H1 (cell line): Measurements from ENCODE around the gene EED. TPM values are rescaled to one million over a fixed set of nuclear protein-coding genes. Genes with fewer than 3 reads are reported as not detected.

Experiments
- CTCF ChIA-PET: fragments of 300-600 bp; sonication (Branson Sonifier 250); formaldehyde crosslinking; loops from one replicate; lab custom pipeline; 2021; ENCODE audit not compliant: partially characterized antibody; lab: Charles Lee
- POLR2A ChIA-PET: fragments of 300-600 bp; sonication (Branson Sonifier 250); formaldehyde crosslinking; loops from one replicate; lab custom pipeline; 2021; ENCODE audit warnings: inconsistent platforms; ENCODE audit not compliant: partially characterized antibody; lab: Charles Lee
- DNase-seq, 2 experiments: peaks; one replicate each; pipeline versions ENCODE4 v3.0.0 to v3.0.0-alpha.2; 2010 to 2022; ENCODE audit warnings: low spot score in 2 of 2, low read depth in 1 of 2, mixed read lengths in 1 of 2
- FAIRE-seq: peaks from 2 replicates; lab custom pipeline; 2011; peaks lifted over from hg19 to GRCh38; lab: Jason Lieb, UNC
- H2AFZ ChIP-seq: 2 replicates; pipeline ENCODE4 v1.8.1; 2012; ENCODE audit warnings: low read length, inconsistent platforms
- H2AK5ac ChIP-seq: 2 replicates; pipeline ENCODE4 v1.6.1; 2013; ENCODE audit warnings: low read depth, low read length
- H2BK120ac ChIP-seq: replicated peaks from 2 replicates; pipeline ENCODE3; 2013; ENCODE audit warnings: low read depth, low read length, inconsistent platforms
- H2BK12ac ChIP-seq: 2 replicates; pipeline ENCODE4 v1.6.1; 2013; ENCODE audit warnings: low read depth, low read length
- H2BK15ac ChIP-seq: 2 replicates; pipeline ENCODE4 v1.6.1; 2013; ENCODE audit warnings: low read length
- H2BK20ac ChIP-seq: 2 replicates; pipeline ENCODE4 v1.6.1; 2013; ENCODE audit warnings: low read length
- H2BK5ac ChIP-seq: 2 replicates; pipeline ENCODE4 v1.6.1; 2013; ENCODE audit warnings: low read depth, low read length
- H3K14ac ChIP-seq: 2 replicates; pipeline ENCODE4 v1.6.1; 2013; ENCODE audit warnings: inconsistent platforms; ENCODE audit not compliant: insufficient read length
- H3K18ac ChIP-seq: 2 replicates; pipeline ENCODE4 v1.6.1; 2013; ENCODE audit warnings: low read length; ENCODE audit errors: extremely low read depth
- H3K23ac ChIP-seq: 2 replicates; pipeline ENCODE4 v1.6.1; 2013; ENCODE audit warnings: inconsistent platforms; ENCODE audit not compliant: insufficient read length
- H3K23me2 ChIP-seq: 2 replicates; pipeline ENCODE4 v1.6.1; 2013; ENCODE audit warnings: low read depth, low read length
- H3K27ac ChIP-seq: 2 replicates; pipeline ENCODE4 v1.6.1; 2011; ENCODE audit warnings: low read depth, low read length, inconsistent platforms
- H3K27me3 ChIP-seq, 4 experiments: replicated peaks in 1 of 4; 1 replicate in 1 of 4; 2 replicates in 3 of 4; pipeline versions ENCODE4 v1.6.1 to v1.8.1; 2011 to 2013; ENCODE audit warnings: low read length in 3 of 4, mild to moderate bottlenecking in 3 of 4, inconsistent platforms in 2 of 4, mixed read lengths in 2 of 4, moderate library complexity in 1 of 4; ENCODE audit not compliant: control insufficient read depth in 3 of 4, insufficient read depth in 3 of 4; ENCODE audit errors: extremely low read depth in 1 of 4
- H3K36me3 ChIP-seq, 4 experiments: 2 replicates each; pipeline versions ENCODE4 v1.6.1 to v1.8.1; 2011 to 2013; ENCODE audit warnings: mild to moderate bottlenecking in 4 of 4, low read length in 3 of 4, moderate library complexity in 2 of 4, control low read depth in 1 of 4, inconsistent platforms in 1 of 4; ENCODE audit not compliant: insufficient read depth in 4 of 4, control insufficient read depth in 2 of 4
- H3K4ac ChIP-seq: replicated peaks from 2 replicates; pipeline ENCODE3; 2013; ENCODE audit warnings: low read length, low read depth, mixed read lengths, inconsistent platforms; ENCODE audit not compliant: insufficient read length
- H3K4me1 ChIP-seq, 4 experiments: replicated peaks in 1 of 4; 1 replicate in 1 of 4; 2 replicates in 3 of 4; pipeline versions ENCODE4 v1.6.1 to v1.8.1; 2011 to 2013; ENCODE audit warnings: low read length in 3 of 4, inconsistent platforms in 2 of 4, mixed read lengths in 1 of 4; ENCODE audit not compliant: insufficient read depth in 4 of 4, control insufficient read depth in 3 of 4
- H3K4me2 ChIP-seq, 2 experiments: 2 replicates each; pipeline versions ENCODE4 v1.6.1 to v1.8.1; 2011 to 2013; ENCODE audit warnings: low read depth in 2 of 2, low read length in 2 of 2, control low read depth in 1 of 2, inconsistent platforms in 1 of 2, mild to moderate bottlenecking in 1 of 2; ENCODE audit not compliant: insufficient read depth in 1 of 2
- H3K4me3 ChIP-seq, 4 experiments: fragments of 200-600, 300-600 bp in 1 of 4; sonication (generic), shearing (Covaris generic), sonication (Bioruptor Twin) in 1 of 4; 2 replicates each; pipeline versions ENCODE4 v1.5.1 to v1.8.1; 2011 to 2016; ENCODE audit warnings: low read length in 4 of 4, low read depth in 3 of 4, control low read depth in 2 of 4, inconsistent platforms in 2 of 4, mild to moderate bottlenecking in 2 of 4, mixed read lengths in 1 of 4, moderate library complexity in 1 of 4; ENCODE audit not compliant: insufficient read depth in 2 of 4; ENCODE audit errors: extremely low read depth in 1 of 4
- H3K56ac ChIP-seq: replicated peaks from 2 replicates; pipeline ENCODE3; 2013; ENCODE audit warnings: low read depth, mild to moderate bottlenecking, mixed read lengths, low read length, inconsistent platforms; ENCODE audit not compliant: insufficient read length
- H3K79me1 ChIP-seq: 2 replicates; pipeline ENCODE4 v1.6.1; 2013; ENCODE audit warnings: low read depth, low read length, control low read depth
- H3K79me2 ChIP-seq, 2 experiments: 2 replicates each; pipeline versions ENCODE4 v1.6.1 to v1.8.1; 2012 to 2013; ENCODE audit warnings: low read length in 2 of 2, mild to moderate bottlenecking in 2 of 2, inconsistent platforms in 1 of 2; ENCODE audit not compliant: insufficient read depth in 2 of 2, control insufficient read depth in 1 of 2
- H3K9ac ChIP-seq, 4 experiments: replicated peaks in 1 of 4; 1 replicate in 1 of 4; 2 replicates in 3 of 4; pipeline versions ENCODE4 v1.6.1 to v1.8.1; 2011 to 2013; ENCODE audit warnings: low read depth in 3 of 4, low read length in 3 of 4, control low read depth in 2 of 4, mild to moderate bottlenecking in 2 of 4, moderate library complexity in 2 of 4, inconsistent platforms in 1 of 4; ENCODE audit errors: extremely low read depth in 1 of 4
- H3K9me3 ChIP-seq, 2 experiments: 2 replicates each; pipeline versions ENCODE4 v1.6.1 to v1.8.1; 2012 to 2013; ENCODE audit warnings: mild to moderate bottlenecking in 2 of 2, moderate library complexity in 2 of 2, control low read depth in 1 of 2, inconsistent platforms in 1 of 2, low read depth in 1 of 2, low read length in 1 of 2, mixed read lengths in 1 of 2; ENCODE audit not compliant: insufficient read depth in 2 of 2
- H4K20me1 ChIP-seq, 2 experiments: replicated peaks in 1 of 2; 2 replicates each; pipeline versions ENCODE3 to v1.8.1; 2011 to 2013; ENCODE audit warnings: inconsistent platforms in 2 of 2, low read length in 2 of 2, mild to moderate bottlenecking in 1 of 2; ENCODE audit not compliant: insufficient read depth in 2 of 2, control insufficient read depth in 1 of 2
- H4K5ac ChIP-seq: 2 replicates; pipeline ENCODE4 v1.6.1; 2013; ENCODE audit warnings: low read length, low read depth, mixed read lengths, inconsistent platforms; ENCODE audit not compliant: insufficient read length
- H4K8ac ChIP-seq: 2 replicates; pipeline ENCODE4 v1.8.0; 2013; ENCODE audit warnings: mild to moderate bottlenecking, moderate library complexity, low read length, inconsistent platforms; ENCODE audit not compliant: insufficient read depth; ENCODE audit errors: extremely low read depth
- H4K91ac ChIP-seq: replicated peaks from 2 replicates; pipeline ENCODE3; 2013; ENCODE audit warnings: low read length, mixed read lengths, inconsistent platforms; ENCODE audit not compliant: insufficient read length
- BRCA1 ChIP-seq: IDR thresholded peaks from 2 replicates; pipeline ENCODE4 v1.6.1; 2012; ENCODE audit warnings: low read depth, low read length, improper control_type of control experiment
- CHD2 ChIP-seq: IDR thresholded peaks from 2 replicates; pipeline ENCODE4 v1.6.1; 2012; ENCODE audit warnings: low read length, improper control_type of control experiment
- EZH2 ChIP-seq: fragments of 200-600 bp; sonication (generic); IDR thresholded peaks from 2 replicates; pipeline ENCODE4 v1.7.1; 2012; ENCODE audit warnings: low read depth, mild to moderate bottlenecking, moderate library complexity, low read length, inconsistent platforms; ENCODE audit not compliant: severe bottlenecking
- FOSL1 ChIP-seq: IDR thresholded peaks from 2 replicates; pipeline ENCODE4 v1.6.1; 2011; ENCODE audit warnings: mild to moderate bottlenecking, low read depth, low read length, moderate library complexity; ENCODE audit not compliant: insufficient read depth
- HDAC6 ChIP-seq: IDR thresholded peaks from one replicate; pipeline ENCODE4 v1.7.1; 2012; ENCODE audit warnings: low read depth, mild to moderate bottlenecking, inconsistent platforms, low read length, moderate library complexity
- KDM4A ChIP-seq: IDR thresholded peaks from one replicate; pipeline ENCODE4 v1.7.1; 2012; ENCODE audit warnings: low read depth, mild to moderate bottlenecking, moderate library complexity, low read length, inconsistent platforms; ENCODE audit not compliant: severe bottlenecking
- RFX5 ChIP-seq: IDR thresholded peaks from 2 replicates; pipeline ENCODE4 v1.6.1; 2011; ENCODE audit warnings: low read depth, low read length, improper control_type of control experiment, borderline replicate concordance
- SIN3A ChIP-seq, 2 experiments: IDR thresholded peaks in 1 of 2; conservative IDR thresholded peaks in 1 of 2; 2 replicates each; pipeline ENCODE4 v1.6.1; 2011 to 2012; ENCODE audit warnings: low read length in 2 of 2, improper control_type of control experiment in 1 of 2, low read depth in 1 of 2, mild to moderate bottlenecking in 1 of 2
- SP4 ChIP-seq: IDR thresholded peaks from 2 replicates; pipeline ENCODE4 v1.6.1; 2012; ENCODE audit warnings: low read length, inconsistent platforms
- ZNF274 ChIP-seq: IDR thresholded peaks from 2 replicates; pipeline ENCODE4 v1.7.0; 2012; ENCODE audit warnings: low read length, borderline replicate concordance; ENCODE audit errors: extremely low read depth
- WGBS, 2 experiments: shearing (Covaris generic) in 1 of 2; methylation state at CpG; one replicate each; pipeline versions ENCODE4 v1.1.6 to v1.1.7; 2013 to 2015; ENCODE audit warnings: low lambda C conversion rate in 2 of 2, mixed read lengths in 2 of 2, inconsistent platforms in 1 of 2, low coverage in 1 of 2, missing lambda C conversion rate in 1 of 2; ENCODE audit not compliant: insufficient replicate concordance in 2 of 2, insufficient coverage in 1 of 2, insufficient read length in 1 of 2; ENCODE audit errors: extremely low coverage in 1 of 2, missing lambda C conversion rate in 1 of 2; 5-methylcytosine and 5-hydroxymethylcytosine counted together
- polyA plus RNA-seq, 7 experiments: library from polyadenylated mRNA; depleted of rRNA in 3 of 7; stranded (reverse) in 5 of 7; unstranded in 2 of 7; fragments of >200 nt in 5 of 7; fragments of 200-250 nt in 2 of 7; gene quantifications; 1 replicate in 5 of 7; 2 replicates in 1 of 7; 4 replicates in 1 of 7; pipeline versions ENCODE4 v1.2.1 to v1.2.3, GENCODE V29; 2011 to 2013; ENCODE audit warnings: missing spikeins in 2 of 7, mixed read lengths in 2 of 7
- total RNA-seq: library from RNA; stranded (reverse); fragmentation: NEBNext Ultra II Directional; extraction: Animal tissue kit (Norgen Biotek cat#: 25700); gene quantifications from 2 replicates; pipeline ENCODE4 v1.2.1, GENCODE V29; 2021
- TF ChIP-seq, protein P1 (sequence below): IDR thresholded peaks from 2 replicates; pipeline ENCODE4 v1.6.1; 2012; ENCODE audit warnings: inconsistent platforms
- TF ChIP-seq, protein P2 (sequence below): IDR thresholded peaks from 2 replicates; pipeline ENCODE4 v1.6.1; 2012; ENCODE audit warnings: low read length, inconsistent platforms

Gene EED
- total and polyA plus RNA-seq, 2 of the 8 experiments (the other 6 are each of a cell fraction or from before 2014, with no cell fraction given) = 12.6 to 26.9 TPM

DNA sequence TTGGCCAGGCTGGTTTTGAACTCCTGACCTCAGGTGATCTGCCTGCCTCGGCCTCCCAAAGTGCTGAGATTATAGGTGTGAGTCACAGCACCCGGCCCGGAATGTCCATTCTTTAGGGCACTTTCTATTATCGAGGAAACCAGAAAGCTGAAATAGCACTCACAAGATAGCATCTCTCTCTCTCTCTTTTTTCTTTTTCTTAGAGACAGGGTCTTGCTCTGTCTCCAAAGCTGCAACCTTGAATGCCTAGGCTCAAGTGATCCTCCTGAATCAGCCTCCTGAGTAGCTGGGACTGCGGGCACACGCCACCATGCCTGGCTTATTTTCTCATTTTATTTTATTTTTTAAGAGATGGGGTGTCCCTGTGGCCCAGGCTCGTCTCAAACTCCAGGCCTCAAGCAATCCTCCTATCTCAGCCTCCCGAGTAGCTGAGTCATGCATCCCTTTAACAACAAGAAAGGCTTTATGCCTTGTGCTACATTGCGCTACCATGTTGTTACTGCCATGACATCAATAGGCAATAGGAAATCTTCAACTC, 7.2 kb upstream of the EED start:
- CTCF ChIA-PET = interaction anchor here (0.6 to 2.1 kb wide), 6 partner anchors 7 to 382 kb away, joined by 3 to 5 read pairs (median 4); partner anchors contain the start of gene CCDC83
- TF ChIP-seq FOSL1 (no peak), SIN3A (conservative IDR thresholded peaks at IDR 0.05 in 1 of 2, IDR thresholded peaks at IDR 0.05 in 1 of 2; ENCODE audit: low read depth in 1 of 2, low read length in 2 of 2) (no peak), KDM4A (no peak), HDAC6 (no peak), RFX5 (no peak), SP4 (no peak), CHD2 (no peak), BRCA1 (no peak), EZH2 (no peak), ZNF274 (no peak)
- TF ChIP-seq, protein P1, sequence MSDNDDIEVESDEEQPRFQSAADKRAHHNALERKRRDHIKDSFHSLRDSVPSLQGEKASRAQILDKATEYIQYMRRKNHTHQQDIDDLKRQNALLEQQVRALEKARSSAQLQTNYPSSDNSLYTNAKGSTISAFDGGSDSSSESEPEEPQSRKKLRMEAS = no peak
- TF ChIP-seq, protein P2, sequence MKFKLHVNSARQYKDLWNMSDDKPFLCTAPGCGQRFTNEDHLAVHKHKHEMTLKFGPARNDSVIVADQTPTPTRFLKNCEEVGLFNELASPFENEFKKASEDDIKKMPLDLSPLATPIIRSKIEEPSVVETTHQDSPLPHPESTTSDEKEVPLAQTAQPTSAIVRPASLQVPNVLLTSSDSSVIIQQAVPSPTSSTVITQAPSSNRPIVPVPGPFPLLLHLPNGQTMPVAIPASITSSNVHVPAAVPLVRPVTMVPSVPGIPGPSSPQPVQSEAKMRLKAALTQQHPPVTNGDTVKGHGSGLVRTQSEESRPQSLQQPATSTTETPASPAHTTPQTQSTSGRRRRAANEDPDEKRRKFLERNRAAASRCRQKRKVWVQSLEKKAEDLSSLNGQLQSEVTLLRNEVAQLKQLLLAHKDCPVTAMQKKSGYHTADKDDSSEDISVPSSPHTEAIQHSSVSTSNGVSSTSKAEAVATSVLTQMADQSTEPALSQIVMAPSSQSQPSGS = no peak

More for the DNA sequence above, 7.2 kb upstream of the EED start:
- Histone ChIP-seq H3K4ac (no peak overlapping the region), H3K23me2 (no peaks in the 10 kb centered on the region), H3K14ac (no peak overlapping the region), H3K4me3 (no peak overlapping the region), H3K18ac (no peak overlapping the region), H3K36me3 (no peaks in the 10 kb centered on the region), H2BK5ac (no peak overlapping the region), H2BK20ac (no peak overlapping the region), H4K91ac (no peak overlapping the region), H3K23ac (no peak overlapping the region), H2AFZ (no peak overlapping the region), H3K9ac (no peak overlapping the region), H2AK5ac (no peak overlapping the region), H4K5ac (no peak overlapping the region), H2BK12ac (no peak overlapping the region), H2BK120ac (no peak overlapping the region), H3K9me3 (no peaks in the 10 kb centered on the region), H3K56ac (no peak overlapping the region), H3K27ac (no peak overlapping the region), H3K4me2 (no peak overlapping the region), H3K4me1 (peaks cover 0 to 5% (median 0%) of the 10 kb centered on the region in 4 experiments; a peak in 1 of 7 replicates), H4K20me1 (no peaks in the 10 kb centered on the region), H4K8ac (no peak overlapping the region), H3K27me3 (no peaks in the 10 kb centered on the region), H2BK15ac (no peak overlapping the region), H3K79me1 (no peaks in the 10 kb centered on the region), H3K79me2 (no peaks in the 10 kb centered on the region)
- DNase-seq (no peak), FAIRE-seq (no peak)
- POLR2A ChIA-PET = no interaction called here
- WGBS, 2 experiments = 79% methylated on average over 9 of the region's 9 CpGs; no CpG with 5 or more reads in 1 of the 2 experiments
